Esophagus squamous epithelium (tissue), 4 donors: ENCODE results near the gene SFMBT1.

ENCODE experiments used
- POLR2A ChIP-seq, 4 donors: fragments of 450-650 bp; IDR thresholded peaks; one replicate each; pipeline ENCODE4 v1.6.1; 2017; ENCODE audit warnings: antibody characterized with exemption in 4 of 4, mild to moderate bottlenecking in 4 of 4, moderate library complexity in 3 of 4
- TF ChIP-seq, protein P1 (sequence below), 6 experiments: fragments of 450-650 bp in 4 of 6; fragments of 200-600 bp in 2 of 6; sonication (generic) in 2 of 6; IDR thresholded peaks; one replicate each; pipeline ENCODE4 v1.5.1; 2016 to 2019; ENCODE audit warnings: antibody characterized with exemption in 6 of 6, mild to moderate bottlenecking in 4 of 6, moderate library complexity in 4 of 6

GRCh38 chr3:53028641-53029040 is 17.2 kb downstream of the SFMBT1 start:
- TF ChIP-seq, protein P1, sequence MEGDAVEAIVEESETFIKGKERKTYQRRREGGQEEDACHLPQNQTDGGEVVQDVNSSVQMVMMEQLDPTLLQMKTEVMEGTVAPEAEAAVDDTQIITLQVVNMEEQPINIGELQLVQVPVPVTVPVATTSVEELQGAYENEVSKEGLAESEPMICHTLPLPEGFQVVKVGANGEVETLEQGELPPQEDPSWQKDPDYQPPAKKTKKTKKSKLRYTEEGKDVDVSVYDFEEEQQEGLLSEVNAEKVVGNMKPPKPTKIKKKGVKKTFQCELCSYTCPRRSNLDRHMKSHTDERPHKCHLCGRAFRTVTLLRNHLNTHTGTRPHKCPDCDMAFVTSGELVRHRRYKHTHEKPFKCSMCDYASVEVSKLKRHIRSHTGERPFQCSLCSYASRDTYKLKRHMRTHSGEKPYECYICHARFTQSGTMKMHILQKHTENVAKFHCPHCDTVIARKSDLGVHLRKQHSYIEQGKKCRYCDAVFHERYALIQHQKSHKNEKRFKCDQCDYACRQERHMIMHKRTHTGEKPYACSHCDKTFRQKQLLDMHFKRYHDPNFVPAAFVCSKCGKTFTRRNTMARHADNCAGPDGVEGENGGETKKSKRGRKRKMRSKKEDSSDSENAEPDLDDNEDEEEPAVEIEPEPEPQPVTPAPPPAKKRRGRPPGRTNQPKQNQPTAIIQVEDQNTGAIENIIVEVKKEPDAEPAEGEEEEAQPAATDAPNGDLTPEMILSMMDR (IDR thresholded peaks at IDR 0.05): no peak
- no peak for TF ChIP-seq POLR2A (IDR thresholded peaks at IDR 0.05)
